GM10248 (cell line): ENCODE results near the gene IZUMO4.

ENCODE experiments used
- CTCF ChIA-PET: fragments of 300-600 bp; sonication (Branson Sonifier 250); formaldehyde crosslinking; extraction: SDS; loops from one replicate; lab custom pipeline; 2021; ENCODE audit warnings: antibody characterized with exemption; lab: Yijun Ruan, JAX
- POLR2A ChIA-PET: fragments of 350-650 bp; sonication (Branson Sonifier 250); formaldehyde crosslinking; extraction: SDS; loops from one replicate; lab custom pipeline; 2020; ENCODE audit warnings: antibody characterized with exemption; lab: Yijun Ruan, JAX
- DNase-seq: peaks from one replicate; pipeline ENCODE4 v3.0.0; 2012; ENCODE audit errors: extremely low spot score
- CTCF ChIP-seq: IDR thresholded peaks from 2 replicates; pipeline ENCODE4 v1.5.1; 2012; ENCODE audit warnings: mild to moderate bottlenecking, low read depth; ENCODE audit errors: extremely low read depth, missing control alignments, control extremely low read depth

The IZUMO4 gene

GRCh38 chr19:2119921-2120785 lies 23.4 kb downstream of the IZUMO4 start:
- no peak for DNase-seq
- ChIA-PET CTCF (interaction anchor here (1.1 kb wide), 1 partner anchor 113 kb away, joined by 4 read pairs; no protein-coding TSS in a partner anchor), POLR2A (interaction anchor here (0.6 kb wide), 2 partner anchors 32 to 83 kb away, joined by 3 to 4 read pairs; no protein-coding TSS in a partner anchor)
- no peak for TF ChIP-seq CTCF

GRCh38 chr19:2120821-2121220 lies 24.1 kb downstream of the IZUMO4 start:
- DNase-seq: no peak
- ChIA-PET CTCF (no interaction called here), POLR2A (no interaction called here)
- TF ChIP-seq CTCF: no peak

GRCh38 chr19:2121416-2122051 lies 24.8 kb downstream of the IZUMO4 start:
- ChIA-PET CTCF (no interaction called here), POLR2A (no interaction called here)
- no peak for DNase-seq
- TF ChIP-seq CTCF: no peak

- ChIA-PET CTCF (interaction anchor here (0.6 kb wide), 1 partner anchor 114 kb away, joined by 3 read pairs; the partner anchor contains the start of gene PLEKHJ1), POLR2A (no interaction called here)
- DNase-seq: no peak
- TF ChIP-seq CTCF: no peak
Measured at GRCh38 chr19:2122251-2122650, 25.5 kb downstream of the IZUMO4 start.

GRCh38 chr19:2122982-2123381 lies 26.3 kb downstream of the IZUMO4 start:
- no peak for TF ChIP-seq CTCF
- DNase-seq: no peak
- ChIA-PET CTCF (interaction anchor here (0.6 kb wide), 1 partner anchor 113 kb away, joined by 3 read pairs; the partner anchor contains the start of gene PLEKHJ1), POLR2A (no interaction called here)

- ChIA-PET POLR2A (interaction anchor here (0.5 to 0.6 kb wide), 2 partner anchors 31 to 35 kb away, joined by 6 read pairs; no protein-coding TSS in a partner anchor), CTCF (no interaction called here)
- no peak for DNase-seq
- TF ChIP-seq CTCF: no peak
Measured at GRCh38 chr19:2123682-2124387, 27.1 kb downstream of the IZUMO4 start.
